ENCODE results near the gene MCC.

DNA sequence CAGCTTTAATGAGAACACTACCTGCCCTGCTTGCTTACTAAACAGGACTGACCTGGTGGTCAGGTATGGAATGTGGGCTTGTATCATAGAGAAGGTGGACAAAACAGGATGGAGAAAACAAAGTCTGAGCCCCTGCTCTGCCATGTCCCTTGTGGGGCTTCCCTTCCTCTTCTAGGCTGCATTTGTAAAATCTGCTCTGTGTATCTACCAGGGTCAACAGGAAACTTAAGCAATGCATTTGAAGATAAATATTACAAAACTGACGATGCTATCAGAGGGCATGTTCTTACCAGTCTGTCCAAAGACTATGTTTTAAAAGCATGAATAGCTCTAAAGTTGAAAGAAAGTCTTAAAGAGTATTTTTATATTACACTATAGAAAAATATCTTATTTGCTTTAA, 282.9 kb downstream of the MCC start:
- no peak for TF ChIP-seq POLR2A (IDR thresholded peaks at IDR 0.05)
- TF ChIP-seq, protein P1, sequence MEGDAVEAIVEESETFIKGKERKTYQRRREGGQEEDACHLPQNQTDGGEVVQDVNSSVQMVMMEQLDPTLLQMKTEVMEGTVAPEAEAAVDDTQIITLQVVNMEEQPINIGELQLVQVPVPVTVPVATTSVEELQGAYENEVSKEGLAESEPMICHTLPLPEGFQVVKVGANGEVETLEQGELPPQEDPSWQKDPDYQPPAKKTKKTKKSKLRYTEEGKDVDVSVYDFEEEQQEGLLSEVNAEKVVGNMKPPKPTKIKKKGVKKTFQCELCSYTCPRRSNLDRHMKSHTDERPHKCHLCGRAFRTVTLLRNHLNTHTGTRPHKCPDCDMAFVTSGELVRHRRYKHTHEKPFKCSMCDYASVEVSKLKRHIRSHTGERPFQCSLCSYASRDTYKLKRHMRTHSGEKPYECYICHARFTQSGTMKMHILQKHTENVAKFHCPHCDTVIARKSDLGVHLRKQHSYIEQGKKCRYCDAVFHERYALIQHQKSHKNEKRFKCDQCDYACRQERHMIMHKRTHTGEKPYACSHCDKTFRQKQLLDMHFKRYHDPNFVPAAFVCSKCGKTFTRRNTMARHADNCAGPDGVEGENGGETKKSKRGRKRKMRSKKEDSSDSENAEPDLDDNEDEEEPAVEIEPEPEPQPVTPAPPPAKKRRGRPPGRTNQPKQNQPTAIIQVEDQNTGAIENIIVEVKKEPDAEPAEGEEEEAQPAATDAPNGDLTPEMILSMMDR (IDR thresholded peaks at IDR 0.05), result no peak
